ENCODE measurements around the gene RRP12.

The RRP12 gene

GRCh38 chr10:97307866-97308780 lies 93.0 kb downstream of the RRP12 start:
- DNase-seq: no peak

DNA sequence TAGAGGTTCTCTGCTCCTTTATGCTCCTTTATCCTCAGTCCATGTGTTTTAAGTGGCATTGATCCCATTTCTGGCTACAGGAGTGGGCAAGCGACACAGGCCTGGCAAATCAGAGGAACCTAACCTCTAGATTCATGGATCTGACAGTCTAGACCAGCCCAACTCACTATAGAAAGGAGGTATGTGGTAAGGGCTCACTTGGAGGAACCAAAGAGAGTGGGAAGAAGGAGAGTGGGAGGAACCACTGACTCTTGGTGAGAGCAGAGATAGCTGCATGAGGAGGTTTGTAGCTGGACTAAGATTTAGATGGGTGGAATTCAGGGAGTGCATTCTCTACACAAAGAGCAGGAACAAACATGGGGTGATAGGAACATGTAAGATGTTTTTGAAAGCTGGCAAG lies 93.7 kb downstream of the RRP12 start:
- DNase-seq: no peak

Data from DMS 273 treated with DMSO at 0.1 percent for 48 hours (cell line).